NCI-H2196 treated with DMSO at 0.1 percent for 48 hours (cell line): Measurements from ENCODE around the gene SFT2D2.
A peak's percentile ranks its signal among the peaks of the same experiment; 100 is the strongest.

Source experiments
- DNase-seq: peaks from one replicate; lab custom pipeline; 2025; ENCODE audit not compliant: unreplicated experiment; lab: John Stamatoyannopoulos, UW

SFT2D2 gene

DNA sequence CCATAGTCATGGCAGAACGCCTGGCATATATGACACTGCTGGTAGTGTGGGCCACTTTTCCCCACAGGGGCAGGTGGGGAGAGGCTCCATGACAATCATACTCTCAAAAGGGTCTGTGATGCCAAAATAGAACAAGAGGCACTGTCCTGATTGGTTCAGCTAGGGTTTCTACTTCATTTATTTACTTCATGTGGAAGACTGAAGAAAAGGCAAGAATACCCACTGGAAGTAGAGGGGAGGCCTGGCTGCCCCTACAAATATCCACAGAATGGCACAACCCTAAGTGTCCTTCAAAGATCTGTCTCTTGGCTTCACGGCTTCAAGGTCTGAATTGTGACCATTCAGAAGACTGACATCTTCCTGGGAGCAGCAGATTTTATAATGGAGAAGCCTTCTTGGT lies 4.5 kb upstream of the SFT2D2 start:
- no peak for DNase-seq

DNA sequence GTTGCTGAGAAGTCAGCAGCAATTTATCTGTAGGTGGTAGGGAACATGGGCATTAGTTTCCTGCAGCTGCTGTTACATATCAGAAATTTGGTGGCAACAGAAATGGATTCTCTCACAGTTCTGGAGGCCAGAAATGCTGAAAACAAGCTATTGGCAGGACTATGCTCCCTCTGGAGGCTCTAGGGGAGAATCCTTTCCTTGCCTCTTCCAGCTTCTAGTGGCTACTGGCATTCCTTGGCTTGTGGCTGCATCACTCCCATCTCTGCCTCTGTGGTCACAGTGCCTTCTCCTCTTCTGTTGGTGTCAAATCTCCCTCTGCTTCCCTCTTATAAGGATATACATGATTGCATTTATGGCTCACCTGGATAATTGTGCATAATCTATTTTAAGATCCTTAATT lies 2.5 kb upstream of the SFT2D2 start:
- DNase-seq: no peak

DNA sequence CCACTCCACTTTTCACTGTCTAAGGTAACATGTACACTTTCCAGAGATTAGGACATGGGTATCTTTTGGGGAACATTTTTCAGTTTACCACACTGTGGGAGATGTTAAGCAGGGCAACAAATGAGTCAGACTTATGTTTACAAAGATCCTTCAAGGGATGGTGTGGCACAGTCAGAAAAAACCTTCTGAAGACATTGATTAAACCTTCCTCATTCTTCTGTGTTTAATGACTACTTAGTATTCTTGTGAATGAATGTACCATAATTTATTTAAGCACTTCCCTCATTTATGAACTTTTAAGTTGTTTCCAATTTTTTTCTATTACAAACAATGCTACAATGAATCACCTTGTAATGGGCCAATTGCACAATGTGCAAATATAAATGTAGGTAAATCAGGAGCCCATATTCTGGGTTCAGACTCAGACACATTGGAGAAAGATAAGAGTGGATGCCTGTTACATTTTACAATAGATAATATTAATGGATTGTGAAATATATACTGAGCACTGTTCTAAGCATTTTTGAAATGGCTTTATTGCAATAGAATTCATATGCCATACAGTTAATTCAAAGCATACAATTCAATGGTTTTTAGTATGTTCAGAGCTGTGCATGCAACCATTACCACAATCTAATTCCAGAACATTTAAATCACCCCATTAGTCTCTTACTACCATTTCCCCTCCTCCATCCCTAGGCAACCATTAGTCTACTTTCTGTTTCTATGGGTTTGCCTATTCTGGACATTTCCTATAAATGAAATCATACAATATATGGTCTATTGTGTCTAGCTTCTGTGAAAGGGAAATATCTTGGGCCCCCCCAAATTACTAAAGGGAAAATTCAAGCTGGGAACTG lies 1.9 kb upstream of the SFT2D2 start:
- no peak for DNase-seq

DNA sequence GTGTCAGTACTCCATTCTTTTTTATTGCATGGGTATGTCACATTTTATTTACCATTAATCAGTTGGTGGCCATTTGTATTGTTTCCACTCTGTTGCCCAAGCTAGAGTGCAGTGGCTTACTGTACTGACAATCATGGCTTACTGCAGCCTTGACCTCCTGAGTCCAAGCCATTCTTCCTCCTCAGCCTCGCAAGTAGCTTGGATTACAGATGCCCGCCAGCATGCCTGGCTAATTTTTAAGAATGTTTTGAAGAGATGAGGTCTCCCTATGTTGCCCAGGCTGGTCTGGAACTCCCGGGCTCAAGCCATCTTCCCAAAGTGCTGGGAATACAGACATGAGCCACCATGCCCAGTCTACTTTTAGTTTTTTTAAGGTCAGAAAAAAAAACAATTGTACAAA lies 813 bp upstream of the SFT2D2 start:
- no peak for DNase-seq

DNA sequence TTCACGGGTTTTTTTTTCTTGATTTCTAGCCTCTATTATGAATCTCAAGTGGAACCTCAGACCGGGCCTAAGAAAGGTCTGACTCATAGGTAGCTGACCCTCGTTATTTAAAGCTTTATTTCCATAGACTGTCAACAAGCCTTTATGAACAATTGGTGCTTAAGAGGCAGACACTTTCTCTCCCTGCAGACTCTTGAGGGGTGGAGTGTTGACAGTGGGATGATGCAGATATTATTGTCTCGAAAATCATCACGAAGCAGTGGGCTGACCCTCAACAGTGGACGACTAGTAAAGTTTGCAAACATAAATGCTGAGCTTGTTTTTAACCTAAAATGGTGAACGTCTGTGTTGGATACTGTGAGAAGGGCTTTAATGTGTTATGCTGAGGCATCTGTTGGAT lies 1.8 kb downstream of the SFT2D2 start:
- no peak for DNase-seq

DNA sequence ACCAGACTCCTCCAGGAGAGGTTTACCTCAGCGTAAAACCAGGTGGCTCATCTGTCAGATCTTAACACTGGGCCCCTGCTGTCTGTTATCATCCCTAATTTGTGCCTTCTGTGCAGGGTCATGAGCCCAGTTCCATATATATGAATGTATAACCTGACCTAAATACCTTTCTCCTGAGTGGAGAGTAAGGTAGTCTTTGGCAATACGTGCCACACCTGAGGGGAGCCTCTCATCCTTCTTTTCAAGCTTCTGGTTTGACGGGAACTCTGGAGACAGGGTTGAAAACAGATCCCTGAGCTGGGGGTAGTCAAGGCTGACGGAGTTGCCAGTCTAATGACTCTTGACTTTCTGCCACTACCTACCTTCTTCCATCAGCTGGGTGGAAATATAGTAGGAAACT lies 4.1 kb downstream of the SFT2D2 start:
- DNase-seq: no peak

DNA sequence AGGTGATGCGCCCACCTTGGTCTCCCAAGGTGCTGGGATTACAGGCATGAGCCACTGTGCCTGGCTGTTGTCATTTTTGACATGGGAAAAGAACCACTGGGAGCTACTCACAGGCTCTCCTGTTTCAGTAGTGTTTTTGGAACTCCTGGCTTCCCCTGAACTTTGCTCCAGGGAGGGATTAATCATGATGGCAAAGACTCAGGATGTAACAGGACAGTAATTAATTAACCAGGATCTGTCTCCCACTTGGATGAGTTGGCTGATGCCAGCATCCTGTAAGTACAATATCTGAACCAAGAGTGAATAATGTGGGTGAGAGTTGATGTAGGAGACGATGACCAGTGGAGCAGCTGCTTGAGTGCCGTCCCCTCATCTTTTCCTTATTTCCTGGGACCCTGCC lies 4.9 kb downstream of the SFT2D2 start:
- no peak for DNase-seq

DNA sequence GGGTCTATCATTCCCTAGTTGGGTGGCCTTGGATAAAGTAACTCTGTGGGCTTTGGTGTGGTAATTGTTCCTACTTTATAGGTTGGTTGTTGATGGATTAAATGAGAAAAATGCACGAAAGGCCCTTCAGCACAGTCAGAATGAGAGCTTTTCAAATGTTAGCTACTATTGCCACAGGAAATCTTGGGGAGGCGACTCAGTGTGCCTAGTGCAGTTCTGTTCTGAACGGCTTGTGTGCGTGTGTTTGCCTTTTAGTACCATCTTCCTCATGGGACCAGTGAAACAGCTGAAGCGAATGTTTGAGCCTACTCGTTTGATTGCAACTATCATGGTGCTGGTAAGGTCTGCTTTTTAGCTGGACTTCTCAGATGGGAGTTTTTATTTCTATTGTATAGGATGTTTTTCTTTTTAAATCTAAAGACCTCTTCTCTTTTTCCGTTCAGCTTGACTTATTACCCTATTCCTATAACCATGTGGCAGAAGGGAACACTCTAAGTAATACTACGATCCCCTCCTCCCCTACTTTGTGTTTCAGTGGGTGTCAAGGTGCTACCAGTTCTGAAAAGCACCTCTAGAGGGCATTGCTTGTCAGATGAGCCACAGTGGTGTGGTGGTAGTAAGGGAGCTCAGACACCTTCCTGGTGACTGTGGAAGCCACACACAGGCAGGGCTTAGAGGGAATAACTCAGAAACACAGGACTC lies 9.2 kb downstream of the SFT2D2 start:
- DNase-seq: peak; percentile 17

DNA sequence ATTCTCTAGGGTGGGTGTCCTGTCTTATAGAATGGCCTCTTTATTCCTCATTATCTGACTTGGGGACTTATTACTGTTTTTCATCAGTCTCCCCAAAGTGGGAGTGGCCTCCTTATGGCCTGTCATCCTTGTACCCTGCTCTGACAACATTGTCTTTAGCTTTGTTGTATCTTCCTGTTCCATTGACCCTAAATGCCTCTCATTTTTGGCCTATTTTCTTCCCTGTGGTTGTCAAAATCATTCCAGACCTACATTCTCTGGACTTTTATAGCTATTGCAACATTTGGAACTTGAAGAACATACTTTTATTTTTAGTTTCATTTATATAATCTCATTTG lies 9.7 kb downstream of the SFT2D2 start:
- DNase-seq: no peak

DNA sequence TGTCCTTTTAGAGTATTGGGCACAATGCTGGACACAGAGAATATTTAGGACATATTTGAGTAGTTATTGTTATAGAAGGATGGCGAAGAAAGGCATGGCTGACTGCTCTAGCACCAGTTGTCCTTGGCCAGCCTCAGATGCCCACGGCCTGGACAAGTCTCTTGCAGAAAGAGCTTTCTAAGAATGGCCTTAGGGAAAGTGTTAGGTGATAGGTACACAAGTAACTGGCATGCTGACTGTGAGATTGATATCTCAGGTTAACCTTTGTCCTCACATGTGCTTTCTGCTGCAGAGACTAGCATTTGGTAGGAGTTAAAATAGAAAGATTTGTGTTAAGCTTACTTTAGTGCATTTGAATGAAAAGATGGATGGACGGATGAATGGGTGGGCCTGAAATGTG lies 10.1 kb downstream of the SFT2D2 start:
- no peak for DNase-seq

DNA sequence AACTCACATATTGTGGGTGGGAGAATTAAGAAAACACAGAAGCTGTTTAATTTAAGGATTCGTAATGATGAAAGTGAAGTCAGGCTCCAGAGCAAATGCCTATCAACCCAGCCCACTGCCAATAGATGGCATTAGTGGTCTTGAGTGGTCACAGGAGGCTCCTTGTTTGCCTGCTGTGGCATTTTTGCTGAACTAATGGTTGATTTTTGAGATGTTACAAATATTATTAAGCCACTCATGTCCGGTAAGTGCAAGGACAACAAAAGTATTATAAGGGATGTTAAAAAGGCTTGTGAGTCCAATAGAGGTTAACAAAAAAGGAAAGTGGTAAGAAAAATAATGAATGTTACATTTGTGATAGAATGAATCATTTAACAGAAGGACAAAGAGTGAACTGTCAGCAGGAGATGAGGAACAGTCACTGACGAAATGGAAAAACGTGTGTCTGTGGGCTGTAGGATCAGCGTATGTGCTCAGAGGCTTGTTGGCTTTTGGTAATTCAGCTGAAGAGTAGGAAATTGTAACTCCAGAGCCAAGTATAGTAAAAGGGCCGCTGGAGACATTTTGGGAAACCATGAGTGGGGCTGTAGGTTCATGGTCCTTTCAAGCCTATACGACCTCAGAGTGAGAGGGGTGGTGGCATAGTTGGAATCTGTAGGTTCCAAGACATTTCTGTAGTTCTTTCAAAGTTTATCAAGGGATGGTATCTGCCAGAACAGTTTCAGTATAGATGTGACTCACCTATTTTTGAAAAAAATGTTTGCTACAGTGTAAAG lies 11.2 kb downstream of the SFT2D2 start:
- no peak for DNase-seq

DNA sequence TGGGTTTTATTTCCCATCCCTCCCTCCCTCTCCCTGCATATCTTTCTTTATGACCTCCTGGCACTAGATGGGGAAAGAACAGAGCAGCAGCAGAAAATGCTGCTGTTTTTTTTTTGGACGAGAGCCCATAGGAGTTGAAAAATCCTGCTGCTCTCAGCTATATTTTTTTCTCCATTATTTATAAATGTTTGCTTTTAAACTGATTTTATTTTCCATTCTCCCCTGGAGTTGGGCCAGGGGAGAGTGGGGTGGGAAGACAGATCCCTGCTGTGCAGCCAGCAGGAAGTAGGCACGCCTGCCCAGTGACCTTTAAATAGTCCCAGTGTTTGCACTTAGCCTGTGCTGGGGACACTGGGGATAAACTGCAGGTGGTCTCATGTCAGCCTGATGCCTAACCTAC lies 17.4 kb downstream of the SFT2D2 start:
- no peak for DNase-seq

DNA sequence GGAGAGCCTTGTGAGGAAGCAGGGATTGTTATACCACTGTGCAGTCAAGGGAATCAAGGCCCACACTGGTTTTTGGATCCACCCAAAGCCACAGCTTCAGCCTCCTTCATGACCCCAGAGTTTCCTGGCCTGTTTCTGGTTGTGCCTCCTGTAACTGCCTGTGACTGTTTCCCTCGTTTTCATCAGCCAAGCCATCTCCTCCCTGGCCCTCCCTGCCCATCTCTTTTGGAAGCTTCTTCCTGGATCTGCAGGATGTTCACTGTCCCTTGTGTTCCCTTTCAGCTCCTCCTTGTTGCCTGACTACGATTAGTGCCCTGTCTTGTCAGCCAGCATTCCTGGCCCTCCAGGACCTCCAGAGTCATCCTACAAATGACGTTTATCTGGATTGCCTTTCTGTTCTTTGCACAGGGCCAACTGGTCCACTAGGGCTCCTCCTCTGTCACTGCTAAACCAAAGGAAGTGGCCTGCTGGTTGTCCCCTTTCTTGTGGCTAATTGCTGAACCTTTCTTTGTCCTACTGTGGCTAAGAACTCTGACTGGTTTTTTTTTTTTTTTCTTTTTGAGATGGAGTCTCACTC lies 17.9 kb downstream of the SFT2D2 start:
- no peak for DNase-seq

DNA sequence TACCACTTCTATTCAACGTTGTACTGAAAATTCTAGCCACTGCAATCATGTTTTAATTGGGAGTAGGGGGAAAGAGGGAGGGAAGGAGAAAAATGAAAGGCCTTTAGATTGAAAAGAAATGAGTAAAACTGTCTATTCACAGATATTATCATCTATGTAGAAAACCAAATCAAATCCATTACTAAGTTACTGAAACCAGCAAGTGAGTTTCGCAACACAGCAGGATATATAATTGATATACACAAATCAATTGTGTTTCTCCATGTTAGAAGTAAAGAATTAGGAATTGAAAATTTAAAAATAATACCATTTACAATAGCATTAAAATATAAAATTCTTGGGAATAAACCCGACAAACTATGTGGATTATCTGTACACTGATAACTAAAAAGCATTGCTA lies 19.2 kb downstream of the SFT2D2 start:
- no peak for DNase-seq

DNA sequence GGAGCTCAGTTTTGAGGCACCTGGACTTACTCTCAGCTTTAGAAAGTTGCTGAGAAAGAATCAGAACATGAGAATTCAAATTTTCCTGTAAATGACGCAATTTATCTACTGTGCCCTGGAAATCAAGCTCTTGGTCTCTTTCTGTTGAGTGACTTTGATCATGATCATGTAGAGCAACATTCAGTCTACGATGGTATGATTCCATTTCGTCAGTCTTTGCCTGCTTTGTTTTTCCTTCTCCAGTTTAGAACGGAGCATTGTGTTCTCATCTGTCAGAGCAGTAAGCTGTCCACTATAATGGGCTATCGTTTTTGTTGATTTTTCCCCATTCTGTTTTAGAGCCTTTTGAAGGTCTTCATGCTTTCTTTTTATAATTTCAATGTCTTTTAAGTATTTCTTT lies 20.7 kb downstream of the SFT2D2 start:
- no peak for DNase-seq

DNA sequence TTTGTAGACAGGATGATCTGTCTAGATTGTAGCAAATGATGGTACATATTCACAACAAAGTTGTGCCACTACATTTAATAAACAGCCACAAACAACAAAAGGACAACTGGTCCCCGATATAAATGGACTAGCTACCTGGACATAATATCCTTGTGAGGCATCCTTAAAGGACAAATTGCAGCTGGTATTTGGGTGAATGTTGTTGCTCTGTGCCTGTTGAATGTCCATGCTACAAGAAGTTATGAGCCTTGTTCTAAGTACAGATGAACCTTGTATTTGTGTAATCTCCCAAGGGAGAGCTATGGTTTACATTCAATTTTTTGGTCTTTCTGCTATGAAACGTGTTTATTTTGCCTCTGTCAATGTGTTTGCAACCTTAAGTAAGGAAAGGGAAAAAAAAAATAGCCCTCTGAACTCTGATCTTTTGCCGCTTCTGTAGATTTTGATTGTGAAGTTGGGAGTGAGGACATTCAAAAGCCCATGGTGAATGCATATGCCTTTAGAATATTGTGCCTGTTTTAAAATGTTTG lies 26.5 kb downstream of the SFT2D2 start:
- DNase-seq: no peak

DNA sequence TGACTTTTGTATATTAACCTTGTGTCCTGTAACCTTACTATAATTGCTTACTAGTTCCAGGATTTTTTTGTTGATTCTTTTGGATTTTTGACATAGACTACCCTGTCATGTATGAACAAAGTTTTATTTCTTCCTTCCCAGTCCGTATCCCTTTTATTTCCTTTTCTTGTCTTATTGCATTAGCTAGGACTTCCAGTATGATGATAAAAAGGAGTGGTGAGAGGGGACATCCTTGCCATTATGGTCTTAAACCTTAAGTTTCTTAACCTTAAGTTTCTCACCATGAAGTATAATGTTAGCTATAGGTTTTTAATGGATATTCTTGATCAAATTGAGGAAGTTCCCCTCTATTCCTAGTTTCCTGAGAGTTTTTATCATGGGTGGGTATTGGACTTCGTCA lies 30.4 kb downstream of the SFT2D2 start:
- DNase-seq: no peak

DNA sequence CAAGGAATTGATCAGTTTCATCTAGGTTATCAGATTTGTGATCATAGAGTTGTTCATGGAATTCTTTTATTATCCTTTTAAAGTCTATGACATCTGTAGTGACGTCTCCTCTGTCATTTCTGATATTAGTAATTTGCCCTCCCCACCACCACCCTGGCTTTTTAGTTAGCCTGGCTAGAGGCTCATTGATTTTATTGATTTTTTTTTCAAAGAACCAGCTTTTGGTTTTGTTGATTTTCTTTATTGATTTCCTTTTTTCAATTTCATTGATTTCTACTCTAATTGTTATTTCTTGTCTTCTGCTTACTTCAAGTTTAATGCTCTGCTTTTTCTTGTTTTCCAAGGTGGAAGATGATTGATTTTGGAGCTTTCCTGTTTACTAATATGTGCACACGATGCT lies 31.6 kb downstream of the SFT2D2 start:
- DNase-seq: no peak

DNA sequence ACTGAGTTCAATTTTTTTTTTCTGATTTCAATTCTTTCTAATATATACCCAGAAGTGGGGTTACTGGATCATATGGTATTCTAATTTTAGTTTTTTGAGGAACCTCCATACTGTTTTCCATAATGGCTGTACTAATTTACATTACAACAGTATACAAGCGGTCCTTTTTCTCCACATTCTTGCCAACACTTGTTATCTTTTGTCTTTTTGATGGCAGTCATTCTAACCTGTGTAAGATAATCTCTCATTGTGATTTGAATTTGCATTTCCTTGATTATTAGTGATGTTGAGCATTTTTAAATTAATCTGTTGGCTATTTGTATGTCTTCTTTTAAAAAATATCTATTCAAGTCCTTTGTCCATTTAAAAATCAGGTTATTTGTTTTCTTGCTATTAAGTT lies 33.8 kb downstream of the SFT2D2 start:
- no peak for DNase-seq

DNA sequence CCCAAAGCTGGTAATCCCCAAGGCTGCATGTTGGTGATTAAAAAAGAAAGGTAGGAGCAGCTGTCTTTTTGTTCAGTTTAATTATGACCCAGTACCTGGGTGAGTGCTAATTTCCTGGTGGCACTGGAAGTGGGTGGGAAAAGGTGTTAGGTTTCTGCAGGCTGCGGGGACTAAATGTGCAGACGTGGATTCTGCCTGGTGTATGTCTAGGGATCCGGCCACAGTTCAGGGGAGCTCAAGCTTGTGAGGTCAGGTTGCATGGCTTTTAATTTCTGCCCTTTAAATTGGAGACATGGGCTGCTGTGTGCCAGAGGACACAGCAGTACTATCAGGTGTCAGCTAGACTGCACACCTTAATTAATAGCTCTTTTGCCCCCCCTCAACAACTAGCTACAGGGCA lies 34.6 kb downstream of the SFT2D2 start:
- DNase-seq: peak; percentile 66

DNA sequence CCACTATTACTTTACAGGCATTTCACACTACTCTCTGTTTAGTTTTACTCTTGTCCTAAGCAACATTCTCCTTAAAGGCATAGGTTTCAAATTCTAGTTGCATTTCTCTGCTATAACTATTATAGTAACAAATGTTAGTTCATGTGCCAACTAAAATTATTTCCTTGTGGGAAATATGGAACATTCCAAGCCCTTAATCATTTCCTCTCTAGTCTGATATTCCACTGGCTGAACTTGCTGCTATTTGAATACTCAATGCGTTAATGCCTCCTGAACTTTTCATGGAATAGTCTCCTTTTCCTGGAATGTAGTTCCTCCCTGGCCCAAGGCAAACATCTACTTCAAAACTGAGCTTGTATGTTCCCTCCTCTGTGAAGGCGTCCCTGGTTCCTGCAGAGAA lies 35.6 kb downstream of the SFT2D2 start:
- no peak for DNase-seq
